Measurements from ENCODE around the gene EGFR. TPM values are rescaled to one million over a fixed set of nuclear protein-coding genes. Genes with fewer than 3 reads are reported as not detected.

The EGFR gene
- total and polyA plus RNA-seq, 11 donors, result 2.3 to 29.6 (median 7.0) TPM

- Histone ChIP-seq H3K27me3 (no peaks in the 10 kb centered on the region), H3K36me3 (no peaks in the 10 kb centered on the region), H3K4me3 (no peak overlapping the region), H3K27ac (no peak overlapping the region), H3K9me3 (no peaks in the 10 kb centered on the region), H3K4me1 (peaks cover 0 to 4% (median 0%) of the 10 kb centered on the region in 12 donors)
- DNase-seq (no peak), ATAC-seq (no peak)
- TF ChIP-seq POLR2A (IDR thresholded peaks at IDR 0.05), result no peak
- TF ChIP-seq CTCF (IDR thresholded peaks at IDR 0.05), result no peak
- intact Hi-C loops (cut with DNase I), result no loop called here
- 87 to 91% (median 88%) methylated on average over 13 of the region's 13 CpGs for WGBS, 4 donors
These were observed 27.5 kb upstream of the EGFR start for GRCh38 chr7:54991341-54991740.

- intact Hi-C loops (cut with DNase I), result no loop called here
- DNase-seq (no peak), ATAC-seq (no peak)
- Histone ChIP-seq H3K4me3 (no peak overlapping the region), H3K27me3 (no peaks in the 10 kb centered on the region), H3K27ac (no peak overlapping the region), H3K36me3 (no peaks in the 10 kb centered on the region), H3K4me1 (peaks cover 0 to 4% (median 0%) of the 10 kb centered on the region in 12 donors), H3K9me3 (no peaks in the 10 kb centered on the region)
- 76 to 90% (median 86%) methylated on average over 4 of the region's 4 CpGs for WGBS, 4 donors
- no peak for TF ChIP-seq CTCF (IDR thresholded peaks at IDR 0.05)
- TF ChIP-seq POLR2A (IDR thresholded peaks at IDR 0.05), result no peak
These were observed 25.8 kb upstream of the EGFR start for GRCh38 chr7:54992871-54993475.

GRCh38 chr7:54995166-54995565 is 23.7 kb upstream of the EGFR start:
- WGBS, 4 donors, result 91 to 95% (median 91%) methylated on average over 5 of the region's 5 CpGs

More at GRCh38 chr7:54995166-54995565, 23.7 kb upstream of the EGFR start:
- H3K4me1 ChIP-seq, result peaks cover 0 to 4% (median 0%) of the 10 kb centered on the region in 12 donors
- H3K36me3 ChIP-seq, result no peaks in the 10 kb centered on the region
- ATAC-seq (no peak), DNase-seq (no peak)
- H3K27me3 ChIP-seq, result no peaks in the 10 kb centered on the region
- TF ChIP-seq CTCF (IDR thresholded peaks at IDR 0.05) (no peak), POLR2A (IDR thresholded peaks at IDR 0.05) (no peak)
- H3K4me3 ChIP-seq, result no peak overlapping the region
- no peak overlapping the region for H3K27ac ChIP-seq
- intact Hi-C loops (cut with DNase I), result no loop called here
- H3K9me3 ChIP-seq, result no peaks in the 10 kb centered on the region

Measured in heart left ventricle (tissue), 16 donors.